Measurements from ENCODE around the gene CASR.

Gene CASR

DNA sequence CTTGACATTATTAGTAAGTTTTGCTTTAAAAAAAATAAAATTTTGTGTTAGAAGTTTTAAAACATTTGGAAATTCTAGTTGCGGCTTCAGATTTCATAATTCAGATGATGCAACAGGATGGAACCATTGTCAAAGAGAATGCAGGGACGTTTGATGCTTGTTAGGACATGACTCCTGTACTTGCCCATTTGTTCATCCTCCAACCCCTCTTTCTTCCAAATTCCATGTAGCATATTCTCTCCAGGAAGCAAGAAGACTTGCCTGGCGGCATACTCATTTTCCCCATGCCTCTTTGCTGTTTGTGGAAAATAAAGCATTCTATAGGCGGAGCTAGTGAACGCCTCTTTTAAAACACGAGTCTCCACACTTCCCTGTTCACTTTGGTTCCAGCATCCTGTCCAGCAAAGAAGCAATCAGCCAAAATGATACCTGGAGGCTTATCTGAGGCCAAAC, 141.4 kb downstream of the CASR start, which contains the start of gene CSTA:
Gene CSTA (plus strand): TSS at position 378 of the 453 bp plus-strand sequence. CDS start 45 bp downstream, at position 423.
- Histone ChIP-seq H3K4me3 (replicated peaks; ENCODE audit: low read depth, low read length) (no peak within 1 kb of the TSS), H3K36me3 (ENCODE audit: control insufficient read depth, insufficient read depth, low read length) (no peaks in the 10 kb centered on the region), H3K27me3 (replicated peaks; ENCODE audit: control insufficient read depth, insufficient read depth, low read length) (no peaks in the 10 kb centered on the region)
- no peak for DNase-seq (ENCODE audit: extremely low read depth, insufficient read length)
- TF ChIP-seq, protein P1, sequence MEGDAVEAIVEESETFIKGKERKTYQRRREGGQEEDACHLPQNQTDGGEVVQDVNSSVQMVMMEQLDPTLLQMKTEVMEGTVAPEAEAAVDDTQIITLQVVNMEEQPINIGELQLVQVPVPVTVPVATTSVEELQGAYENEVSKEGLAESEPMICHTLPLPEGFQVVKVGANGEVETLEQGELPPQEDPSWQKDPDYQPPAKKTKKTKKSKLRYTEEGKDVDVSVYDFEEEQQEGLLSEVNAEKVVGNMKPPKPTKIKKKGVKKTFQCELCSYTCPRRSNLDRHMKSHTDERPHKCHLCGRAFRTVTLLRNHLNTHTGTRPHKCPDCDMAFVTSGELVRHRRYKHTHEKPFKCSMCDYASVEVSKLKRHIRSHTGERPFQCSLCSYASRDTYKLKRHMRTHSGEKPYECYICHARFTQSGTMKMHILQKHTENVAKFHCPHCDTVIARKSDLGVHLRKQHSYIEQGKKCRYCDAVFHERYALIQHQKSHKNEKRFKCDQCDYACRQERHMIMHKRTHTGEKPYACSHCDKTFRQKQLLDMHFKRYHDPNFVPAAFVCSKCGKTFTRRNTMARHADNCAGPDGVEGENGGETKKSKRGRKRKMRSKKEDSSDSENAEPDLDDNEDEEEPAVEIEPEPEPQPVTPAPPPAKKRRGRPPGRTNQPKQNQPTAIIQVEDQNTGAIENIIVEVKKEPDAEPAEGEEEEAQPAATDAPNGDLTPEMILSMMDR (IDR thresholded peaks at IDR 0.05; ENCODE audit: insufficient read depth, low read length, poor library complexity, severe bottlenecking) = no peak

DNA sequence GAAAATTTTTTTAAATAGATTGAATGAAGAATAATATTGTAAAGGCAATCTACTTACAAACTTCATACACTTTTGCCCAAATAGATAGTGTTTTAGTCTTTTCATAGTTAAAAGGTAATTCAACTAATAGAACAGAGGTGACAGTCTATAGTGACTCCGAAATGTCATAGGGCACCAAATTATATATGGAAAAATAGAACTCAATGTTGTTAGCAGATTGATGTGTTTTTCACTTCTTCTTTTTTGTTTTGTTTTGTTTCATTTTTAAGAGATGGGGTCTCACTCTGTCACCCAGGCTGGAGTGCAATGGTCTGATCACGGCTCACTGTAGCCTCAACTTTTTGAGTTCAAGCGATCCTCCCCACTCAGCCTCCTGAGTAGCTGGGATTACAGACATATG, 142.3 kb downstream of the CASR start:
- Histone ChIP-seq H3K27me3 (replicated peaks; ENCODE audit: control insufficient read depth, insufficient read depth, low read length) (no peaks in the 10 kb centered on the region), H3K4me3 (replicated peaks; ENCODE audit: low read depth, low read length) (no peak overlapping the region), H3K36me3 (ENCODE audit: control insufficient read depth, insufficient read depth, low read length) (no peaks in the 10 kb centered on the region)
- DNase-seq (ENCODE audit: extremely low read depth, insufficient read length) = no peak
- TF ChIP-seq, protein P1 (IDR thresholded peaks at IDR 0.05; ENCODE audit: insufficient read depth, low read length, poor library complexity, severe bottlenecking) = no peak

DNA sequence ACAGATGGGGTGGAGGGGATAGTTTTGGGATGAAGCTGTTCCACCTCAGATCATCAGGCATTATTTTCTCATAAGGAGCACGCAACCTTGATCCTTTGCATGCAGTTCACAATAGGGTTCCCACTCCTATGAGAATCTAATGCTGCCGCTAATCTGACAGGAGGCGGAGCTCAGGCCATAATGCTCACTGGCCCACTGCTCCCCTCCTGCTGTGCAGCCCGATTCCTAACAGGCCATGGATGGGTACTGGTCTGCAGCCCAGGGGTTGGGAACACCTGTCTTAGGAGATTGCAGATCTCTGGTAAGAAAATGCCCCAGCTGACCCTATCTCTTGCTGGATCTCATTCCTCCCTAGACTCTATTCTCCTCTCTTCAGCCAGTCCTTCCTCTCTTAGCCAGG, 148.4 kb downstream of the CASR start:
- TF ChIP-seq, protein P1 (IDR thresholded peaks at IDR 0.05; ENCODE audit: insufficient read depth, low read length, poor library complexity, severe bottlenecking) = no peak
- Histone ChIP-seq H3K4me3 (replicated peaks; ENCODE audit: low read depth, low read length) (no peak overlapping the region), H3K27me3 (replicated peaks; ENCODE audit: control insufficient read depth, insufficient read depth, low read length) (no peaks in the 10 kb centered on the region), H3K36me3 (ENCODE audit: control insufficient read depth, insufficient read depth, low read length) (no peaks in the 10 kb centered on the region)
- no peak for DNase-seq (ENCODE audit: extremely low read depth, insufficient read length)

DNA sequence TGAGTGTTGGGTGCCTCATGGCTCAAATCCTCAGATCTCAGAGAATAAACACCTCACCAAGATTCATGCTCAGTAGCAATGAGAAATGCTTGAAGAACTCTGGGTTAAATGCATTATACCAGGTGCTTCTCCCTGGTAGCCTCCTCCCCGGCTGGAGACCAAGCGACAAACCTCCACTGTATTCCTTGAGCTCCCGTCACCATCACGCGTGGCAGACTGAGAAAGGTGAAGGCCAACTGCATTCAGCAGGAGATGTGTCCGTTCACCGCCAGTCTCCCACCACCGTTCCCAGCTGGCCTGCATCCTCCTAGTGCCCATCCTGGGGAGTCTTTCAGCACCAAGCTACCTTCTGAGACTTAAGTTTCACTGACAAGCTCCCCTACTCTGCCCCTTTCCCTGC, 149.1 kb downstream of the CASR start:
- no peaks in the 10 kb centered on the region for H3K36me3 ChIP-seq (ENCODE audit: control insufficient read depth, insufficient read depth, low read length)

More for the DNA sequence above, 149.1 kb downstream of the CASR start:
- H3K4me3 ChIP-seq (replicated peaks; ENCODE audit: low read depth, low read length) = no peak overlapping the region
- no peak for DNase-seq (ENCODE audit: extremely low read depth, insufficient read length)
- no peaks in the 10 kb centered on the region for H3K27me3 ChIP-seq (replicated peaks; ENCODE audit: control insufficient read depth, insufficient read depth, low read length)
- TF ChIP-seq, protein P1 (IDR thresholded peaks at IDR 0.05; ENCODE audit: insufficient read depth, low read length, poor library complexity, severe bottlenecking) = no peak

Data from GM06990 (cell line).